ENCODE results near the gene C1orf174.

Gene C1orf174

DNA sequence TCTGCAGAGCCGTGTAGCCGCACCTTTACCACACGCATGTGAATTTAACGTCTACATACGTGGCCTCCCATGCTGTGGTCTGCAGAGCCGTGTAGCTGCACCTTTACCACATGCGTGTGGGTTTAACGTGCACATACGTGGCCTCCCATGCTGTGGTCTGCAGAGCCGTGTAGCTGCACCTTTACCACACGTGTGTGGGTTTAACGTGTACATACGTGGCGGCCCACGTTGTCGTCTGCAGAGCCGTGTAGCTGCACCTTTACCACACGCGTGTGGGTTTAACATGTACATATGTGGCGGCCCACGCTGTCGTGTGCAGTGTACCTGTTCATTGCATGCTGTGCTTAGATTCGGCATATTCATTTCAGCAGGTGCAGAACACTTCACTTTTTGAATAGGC, 25.3 kb downstream of the C1orf174 start:
- no peak for DNase-seq (ENCODE audit: extremely low read depth, low read depth)
- TF ChIP-seq, protein P1, sequence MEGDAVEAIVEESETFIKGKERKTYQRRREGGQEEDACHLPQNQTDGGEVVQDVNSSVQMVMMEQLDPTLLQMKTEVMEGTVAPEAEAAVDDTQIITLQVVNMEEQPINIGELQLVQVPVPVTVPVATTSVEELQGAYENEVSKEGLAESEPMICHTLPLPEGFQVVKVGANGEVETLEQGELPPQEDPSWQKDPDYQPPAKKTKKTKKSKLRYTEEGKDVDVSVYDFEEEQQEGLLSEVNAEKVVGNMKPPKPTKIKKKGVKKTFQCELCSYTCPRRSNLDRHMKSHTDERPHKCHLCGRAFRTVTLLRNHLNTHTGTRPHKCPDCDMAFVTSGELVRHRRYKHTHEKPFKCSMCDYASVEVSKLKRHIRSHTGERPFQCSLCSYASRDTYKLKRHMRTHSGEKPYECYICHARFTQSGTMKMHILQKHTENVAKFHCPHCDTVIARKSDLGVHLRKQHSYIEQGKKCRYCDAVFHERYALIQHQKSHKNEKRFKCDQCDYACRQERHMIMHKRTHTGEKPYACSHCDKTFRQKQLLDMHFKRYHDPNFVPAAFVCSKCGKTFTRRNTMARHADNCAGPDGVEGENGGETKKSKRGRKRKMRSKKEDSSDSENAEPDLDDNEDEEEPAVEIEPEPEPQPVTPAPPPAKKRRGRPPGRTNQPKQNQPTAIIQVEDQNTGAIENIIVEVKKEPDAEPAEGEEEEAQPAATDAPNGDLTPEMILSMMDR (IDR thresholded peaks at IDR 0.05; ENCODE audit: low read depth, low read length, missing control alignments): no peak
- H3K4me3 ChIP-seq (replicated peaks; ENCODE audit: low read depth, low read length): no peak overlapping the region

- H3K4me3 ChIP-seq (replicated peaks; ENCODE audit: low read depth, low read length): no peak overlapping the region
- TF ChIP-seq, protein P1 (IDR thresholded peaks at IDR 0.05; ENCODE audit: low read depth, low read length, missing control alignments): no peak
- DNase-seq (ENCODE audit: extremely low read depth, low read depth): no peak
Observed at GRCh38 chr1:3872546-3872945, 27.5 kb downstream of the C1orf174 start.

- TF ChIP-seq, protein P1 (IDR thresholded peaks at IDR 0.05; ENCODE audit: low read depth, low read length, missing control alignments): no peak
- H3K4me3 ChIP-seq (replicated peaks; ENCODE audit: low read depth, low read length): no peak overlapping the region
- DNase-seq (ENCODE audit: extremely low read depth, low read depth): no peak
Observed at GRCh38 chr1:3871451-3871805, 28.6 kb downstream of the C1orf174 start.

- TF ChIP-seq, protein P1 (IDR thresholded peaks at IDR 0.05; ENCODE audit: low read depth, low read length, missing control alignments): no peak
- no peak for DNase-seq (ENCODE audit: extremely low read depth, low read depth)
- no peak overlapping the region for H3K4me3 ChIP-seq (replicated peaks; ENCODE audit: low read depth, low read length)
Observed at GRCh38 chr1:3869751-3870301, 30.2 kb downstream of the C1orf174 start.

DNA sequence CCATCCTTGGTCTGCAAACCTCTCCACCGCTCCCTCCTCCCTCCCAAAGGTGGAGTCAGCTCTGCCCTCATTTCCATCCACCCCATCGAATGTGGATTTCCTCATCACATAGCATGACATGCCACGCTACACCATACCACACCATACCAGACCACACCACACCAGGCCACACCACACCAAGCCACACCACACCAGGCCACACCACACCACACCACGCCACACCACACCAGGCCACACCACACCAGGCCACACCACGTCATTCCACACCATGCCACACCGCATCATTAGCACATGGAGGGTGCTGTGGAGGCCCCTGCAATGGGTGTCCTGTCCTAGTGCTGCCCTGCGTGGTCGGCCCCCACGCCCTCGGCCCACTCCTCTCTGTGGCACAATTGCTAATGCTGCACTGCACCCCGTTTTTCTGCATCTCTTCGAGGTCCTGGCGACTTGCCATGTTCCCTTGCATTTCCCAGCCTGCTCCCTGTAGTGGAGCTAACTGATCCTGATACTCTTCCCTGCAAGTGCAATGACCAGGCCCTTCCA, 31.5 kb downstream of the C1orf174 start:
- no peak overlapping the region for H3K4me3 ChIP-seq (replicated peaks; ENCODE audit: low read depth, low read length)
- no peak for DNase-seq (ENCODE audit: extremely low read depth, low read depth)
- TF ChIP-seq, protein P1 (IDR thresholded peaks at IDR 0.05; ENCODE audit: low read depth, low read length, missing control alignments): no peak

GRCh38 chr1:3865606-3866160, 34.4 kb downstream of the C1orf174 start:
- TF ChIP-seq, protein P1 (IDR thresholded peaks at IDR 0.05; ENCODE audit: low read depth, low read length, missing control alignments): no peak
- no peak for DNase-seq (ENCODE audit: extremely low read depth, low read depth)
- no peak overlapping the region for H3K4me3 ChIP-seq (replicated peaks; ENCODE audit: low read depth, low read length)

Measured in HFF-Myc (cell line).